Ramos (cell line): ENCODE data around the gene LAMC3.

Source experiments
- in situ Hi-C: fragments of 300-500 bp; cut with MboI; formaldehyde crosslinking; loops from one replicate; pipeline ENCODE4 v1.14.3; 2022; ENCODE audit warnings: low sequenced_read_pairs; ENCODE audit not compliant: unreplicated experiment

The LAMC3 gene

DNA sequence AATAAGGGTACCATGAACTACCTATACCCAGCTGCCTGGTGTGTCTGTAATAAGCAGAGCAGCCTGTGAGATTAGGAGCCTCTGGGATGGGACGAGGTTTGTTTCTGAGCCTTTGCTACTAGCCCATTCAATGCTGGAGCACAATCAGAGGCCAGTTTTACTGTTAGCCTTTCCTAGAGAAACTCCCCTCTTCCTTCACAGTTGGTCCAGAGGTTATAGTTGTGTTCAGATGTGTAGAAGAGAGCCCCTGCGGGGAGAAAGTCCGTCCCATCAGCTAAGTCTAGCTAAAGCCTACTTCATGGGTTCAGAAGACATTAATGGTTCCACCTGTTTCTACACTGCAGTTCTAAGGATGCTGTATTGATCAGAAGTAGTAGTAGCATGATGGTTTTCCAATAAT, 133.2 kb downstream of the LAMC3 start:
- in situ Hi-C loops: no loop called here
